ENCODE results near the gene DNAJC3. TPM values are rescaled to one million over a fixed set of nuclear protein-coding genes. Genes with fewer than 3 reads are reported as not detected.

The DNAJC3 gene
- total and polyA plus RNA-seq, 2 of the 13 experiments (the other 11 are each of a cell fraction or from before 2014, with no cell fraction given), result 10.4 to 48.2 TPM

- TF ChIP-seq CERS6 (CRISPR knock-in tag; IDR thresholded peaks at IDR 0.05) (no peak), ZNF75D (CRISPR knock-in tag; IDR thresholded peaks at IDR 0.05; ENCODE audit: borderline replicate concordance) (no peak; the same call in 1 of the 2 replicates), ZNF451 (CRISPR knock-in tag; IDR thresholded peaks at IDR 0.05) (no peak; the same call in 1 of the 2 replicates), ZC3H13 (CRISPR knock-in tag; IDR thresholded peaks at IDR 0.05) (no peak; the same call in 1 of the 2 replicates), SOX6 (IDR thresholded peaks at IDR 0.05) (no peak), SOX6 (CRISPR knock-in tag; IDR thresholded peaks at IDR 0.05) (peak; percentile 23; the same call in 1 of the 2 replicates), CAMTA2 (CRISPR knock-in tag; IDR thresholded peaks at IDR 0.05; ENCODE audit: borderline replicate concordance) (peak; percentile 43; the same call in 1 of the 2 replicates), PBX2 (CRISPR knock-in tag; IDR thresholded peaks at IDR 0.05) (no peak), ARID5B (CRISPR knock-in tag; IDR thresholded peaks at IDR 0.05) (peak; percentile 53; the same call in 1 of the 2 replicates), POLR2G (IDR thresholded peaks at IDR 0.05; ENCODE audit: low read depth, low read length) (peak; percentile 92), JUND (CRISPR knock-in tag; IDR thresholded peaks at IDR 0.05) (no peak; the same call in 1 of the 2 replicates), ZFP1 (CRISPR knock-in tag; IDR thresholded peaks at IDR 0.05) (peak; percentile 70; the same call in 1 of the 2 replicates), SYNCRIP (IDR thresholded peaks at IDR 0.05; ENCODE audit: insufficient read depth, low read depth, low read length) (no peak), LCORL (IDR thresholded peaks at IDR 0.05) (no peak), LCORL (CRISPR knock-in tag; IDR thresholded peaks at IDR 0.05) (peak; percentile 67), EZH2 (conservative IDR thresholded peaks at IDR 0.05; ENCODE audit: low read depth, low read length) (no peak), NR2C2 (CRISPR knock-in tag; IDR thresholded peaks at IDR 0.05; ENCODE audit: borderline replicate concordance) (no peak), ZNF160 (CRISPR knock-in tag; IDR thresholded peaks at IDR 0.05) (peak; percentile 30; the same call in 1 of the 2 replicates), GMEB2 (CRISPR knock-in tag; IDR thresholded peaks at IDR 0.05; ENCODE audit: low read depth) (no peak), ZNF788 (CRISPR knock-in tag; IDR thresholded peaks at IDR 0.05; ENCODE audit: borderline replicate concordance) (peak; percentile 45; the same call in 1 of the 2 replicates), ZNF724P (CRISPR knock-in tag; IDR thresholded peaks at IDR 0.05; ENCODE audit: borderline replicate concordance) (no peak; the same call in 1 of the 2 replicates), SNAPC5 (CRISPR knock-in tag; IDR thresholded peaks at IDR 0.05; ENCODE audit: borderline replicate concordance) (peak; percentile 62; the same call in 1 of the 2 replicates)
Measured at GRCh38 chr13:95676762-95677563, at the start of gene DNAJC3 (continued).
